ENCODE data around the gene EDC3. TPM values are rescaled to one million over a fixed set of nuclear protein-coding genes. Genes with fewer than 3 reads are reported as not detected.

EDC3 gene
- total and polyA plus RNA-seq, 2 experiments from 2014 or later: 13.8 to 26.5 TPM

DNA sequence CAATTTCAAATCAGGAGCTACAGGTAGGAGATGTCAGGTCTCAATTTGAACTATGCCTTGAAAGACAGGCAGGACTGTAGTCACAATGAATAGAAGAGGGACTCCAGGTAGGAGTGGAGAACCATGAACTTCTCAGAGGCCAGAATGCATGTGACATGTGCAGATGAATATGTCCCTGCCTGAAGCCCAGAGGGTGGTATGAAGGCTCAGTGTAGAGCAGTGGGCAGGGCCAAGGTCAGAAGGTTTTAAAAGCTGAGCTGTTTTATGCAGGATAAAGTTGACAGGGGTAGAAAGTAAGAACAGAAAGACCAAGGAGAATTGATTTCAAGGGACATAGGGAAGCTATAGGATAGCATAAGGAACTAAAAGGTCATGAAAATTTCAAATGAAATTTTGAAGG is 49.3 kb downstream of the EDC3 start:
- no peak for ATAC-seq

More for the DNA sequence above, 49.3 kb downstream of the EDC3 start:
- peaks cover 28% of the 10 kb centered on the region for H3K4me1 Mint-ChIP-seq
- no peaks in the 10 kb centered on the region for H3K27me3 Mint-ChIP-seq (ENCODE audit: insufficient read depth, low read depth, poor library complexity)
- Histone ChIP-seq H3K27ac (ENCODE audit: low read depth) (no peak overlapping the region), H3K4me2 (no peak overlapping the region), H2AFZ (no peak overlapping the region), H3F3A (replicated peaks; ENCODE audit: low read depth) (no peaks in the 10 kb centered on the region; the same call in 1 of the 2 replicates), H3K27me3 (ENCODE audit: insufficient read depth) (no peaks in the 10 kb centered on the region), H3K4me1 (ENCODE audit: insufficient read depth) (peaks cover 16% of the 10 kb centered on the region), H3K4me3 (no peak overlapping the region), H3K36me3 (ENCODE audit: insufficient read depth) (no peaks in the 10 kb centered on the region), H4K20me1 (replicated peaks; ENCODE audit: insufficient read depth) (peaks cover 25% of the 10 kb centered on the region; the same call in 1 of the 2 replicates), H3K9me2 (ENCODE audit: insufficient read depth) (no peaks in the 10 kb centered on the region), H3K79me2 (replicated peaks; ENCODE audit: insufficient read depth) (peaks cover 33% of the 10 kb centered on the region)
- no peak for TF ChIP-seq ZNF114 (CRISPR knock-in tag; IDR thresholded peaks at IDR 0.05)
- no peak for TF ChIP-seq NANOG (IDR thresholded peaks at IDR 0.05; ENCODE audit: borderline replicate concordance)
- TF ChIP-seq, protein P1, sequence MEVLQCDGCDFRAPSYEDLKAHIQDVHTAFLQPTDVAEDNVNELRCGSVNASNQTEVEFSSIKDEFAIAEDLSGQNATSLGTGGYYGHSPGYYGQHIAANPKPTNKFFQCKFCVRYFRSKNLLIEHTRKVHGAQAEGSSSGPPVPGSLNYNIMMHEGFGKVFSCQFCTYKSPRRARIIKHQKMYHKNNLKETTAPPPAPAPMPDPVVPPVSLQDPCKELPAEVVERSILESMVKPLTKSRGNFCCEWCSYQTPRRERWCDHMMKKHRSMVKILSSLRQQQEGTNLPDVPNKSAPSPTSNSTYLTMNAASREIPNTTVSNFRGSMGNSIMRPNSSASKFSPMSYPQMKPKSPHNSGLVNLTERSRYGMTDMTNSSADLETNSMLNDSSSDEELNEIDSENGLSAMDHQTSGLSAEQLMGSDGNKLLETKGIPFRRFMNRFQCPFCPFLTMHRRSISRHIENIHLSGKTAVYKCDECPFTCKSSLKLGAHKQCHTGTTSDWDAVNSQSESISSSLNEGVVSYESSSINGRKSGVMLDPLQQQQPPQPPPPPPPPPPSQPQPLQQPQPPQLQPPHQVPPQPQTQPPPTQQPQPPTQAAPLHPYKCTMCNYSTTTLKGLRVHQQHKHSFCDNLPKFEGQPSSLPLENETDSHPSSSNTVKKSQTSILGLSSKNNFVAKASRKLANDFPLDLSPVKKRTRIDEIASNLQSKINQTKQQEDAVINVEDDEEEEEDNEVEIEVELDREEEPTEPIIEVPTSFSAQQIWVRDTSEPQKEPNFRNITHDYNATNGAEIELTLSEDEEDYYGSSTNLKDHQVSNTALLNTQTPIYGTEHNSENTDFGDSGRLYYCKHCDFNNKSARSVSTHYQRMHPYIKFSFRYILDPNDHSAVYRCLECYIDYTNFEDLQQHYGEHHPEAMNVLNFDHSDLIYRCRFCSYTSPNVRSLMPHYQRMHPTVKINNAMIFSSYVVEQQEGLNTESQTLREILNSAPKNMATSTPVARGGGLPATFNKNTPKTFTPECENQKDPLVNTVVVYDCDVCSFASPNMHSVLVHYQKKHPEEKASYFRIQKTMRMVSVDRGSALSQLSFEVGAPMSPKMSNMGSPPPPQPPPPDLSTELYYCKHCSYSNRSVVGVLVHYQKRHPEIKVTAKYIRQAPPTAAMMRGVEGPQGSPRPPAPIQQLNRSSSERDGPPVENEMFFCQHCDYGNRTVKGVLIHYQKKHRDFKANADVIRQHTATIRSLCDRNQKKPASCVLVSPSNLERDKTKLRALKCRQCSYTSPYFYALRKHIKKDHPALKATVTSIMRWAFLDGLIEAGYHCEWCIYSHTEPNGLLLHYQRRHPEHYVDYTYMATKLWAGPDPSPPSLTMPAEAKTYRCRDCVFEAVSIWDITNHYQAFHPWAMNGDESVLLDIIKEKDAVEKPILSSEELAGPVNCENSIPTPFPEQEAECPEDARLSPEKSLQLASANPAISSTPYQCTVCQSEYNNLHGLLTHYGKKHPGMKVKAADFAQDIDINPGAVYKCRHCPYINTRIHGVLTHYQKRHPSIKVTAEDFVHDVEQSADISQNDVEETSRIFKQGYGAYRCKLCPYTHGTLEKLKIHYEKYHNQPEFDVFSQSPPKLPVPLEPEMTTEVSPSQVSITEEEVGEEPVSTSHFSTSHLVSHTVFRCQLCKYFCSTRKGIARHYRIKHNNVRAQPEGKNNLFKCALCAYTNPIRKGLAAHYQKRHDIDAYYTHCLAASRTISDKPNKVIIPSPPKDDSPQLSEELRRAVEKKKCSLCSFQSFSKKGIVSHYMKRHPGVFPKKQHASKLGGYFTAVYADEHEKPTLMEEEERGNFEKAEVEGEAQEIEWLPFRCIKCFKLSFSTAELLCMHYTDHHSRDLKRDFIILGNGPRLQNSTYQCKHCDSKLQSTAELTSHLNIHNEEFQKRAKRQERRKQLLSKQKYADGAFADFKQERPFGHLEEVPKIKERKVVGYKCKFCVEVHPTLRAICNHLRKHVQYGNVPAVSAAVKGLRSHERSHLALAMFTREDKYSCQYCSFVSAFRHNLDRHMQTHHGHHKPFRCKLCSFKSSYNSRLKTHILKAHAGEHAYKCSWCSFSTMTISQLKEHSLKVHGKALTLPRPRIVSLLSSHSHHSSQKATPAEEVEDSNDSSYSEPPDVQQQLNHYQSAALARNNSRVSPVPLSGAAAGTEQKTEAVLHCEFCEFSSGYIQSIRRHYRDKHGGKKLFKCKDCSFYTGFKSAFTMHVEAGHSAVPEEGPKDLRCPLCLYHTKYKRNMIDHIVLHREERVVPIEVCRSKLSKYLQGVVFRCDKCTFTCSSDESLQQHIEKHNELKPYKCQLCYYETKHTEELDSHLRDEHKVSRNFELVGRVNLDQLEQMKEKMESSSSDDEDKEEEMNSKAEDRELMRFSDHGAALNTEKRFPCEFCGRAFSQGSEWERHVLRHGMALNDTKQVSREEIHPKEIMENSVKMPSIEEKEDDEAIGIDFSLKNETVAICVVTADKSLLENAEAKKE (CRISPR knock-in tag; IDR thresholded peaks at IDR 0.05): no peak
- TF ChIP-seq, protein P2, sequence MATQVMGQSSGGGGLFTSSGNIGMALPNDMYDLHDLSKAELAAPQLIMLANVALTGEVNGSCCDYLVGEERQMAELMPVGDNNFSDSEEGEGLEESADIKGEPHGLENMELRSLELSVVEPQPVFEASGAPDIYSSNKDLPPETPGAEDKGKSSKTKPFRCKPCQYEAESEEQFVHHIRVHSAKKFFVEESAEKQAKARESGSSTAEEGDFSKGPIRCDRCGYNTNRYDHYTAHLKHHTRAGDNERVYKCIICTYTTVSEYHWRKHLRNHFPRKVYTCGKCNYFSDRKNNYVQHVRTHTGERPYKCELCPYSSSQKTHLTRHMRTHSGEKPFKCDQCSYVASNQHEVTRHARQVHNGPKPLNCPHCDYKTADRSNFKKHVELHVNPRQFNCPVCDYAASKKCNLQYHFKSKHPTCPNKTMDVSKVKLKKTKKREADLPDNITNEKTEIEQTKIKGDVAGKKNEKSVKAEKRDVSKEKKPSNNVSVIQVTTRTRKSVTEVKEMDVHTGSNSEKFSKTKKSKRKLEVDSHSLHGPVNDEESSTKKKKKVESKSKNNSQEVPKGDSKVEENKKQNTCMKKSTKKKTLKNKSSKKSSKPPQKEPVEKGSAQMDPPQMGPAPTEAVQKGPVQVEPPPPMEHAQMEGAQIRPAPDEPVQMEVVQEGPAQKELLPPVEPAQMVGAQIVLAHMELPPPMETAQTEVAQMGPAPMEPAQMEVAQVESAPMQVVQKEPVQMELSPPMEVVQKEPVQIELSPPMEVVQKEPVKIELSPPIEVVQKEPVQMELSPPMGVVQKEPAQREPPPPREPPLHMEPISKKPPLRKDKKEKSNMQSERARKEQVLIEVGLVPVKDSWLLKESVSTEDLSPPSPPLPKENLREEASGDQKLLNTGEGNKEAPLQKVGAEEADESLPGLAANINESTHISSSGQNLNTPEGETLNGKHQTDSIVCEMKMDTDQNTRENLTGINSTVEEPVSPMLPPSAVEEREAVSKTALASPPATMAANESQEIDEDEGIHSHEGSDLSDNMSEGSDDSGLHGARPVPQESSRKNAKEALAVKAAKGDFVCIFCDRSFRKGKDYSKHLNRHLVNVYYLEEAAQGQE (IDR thresholded peaks at IDR 0.05; ENCODE audit: unreplicated experiment): no peak
- no peak for TF ChIP-seq ZNF331 (CRISPR knock-in tag; IDR thresholded peaks at IDR 0.05; ENCODE audit: low read depth)
- no peak for TF ChIP-seq EZH2phosphoT487 (IDR thresholded peaks at IDR 0.05; ENCODE audit: unreplicated experiment)
- no peak for TF ChIP-seq POLR2AphosphoS5 (IDR thresholded peaks at IDR 0.05; ENCODE audit: low read depth)
- no peak for TF ChIP-seq STAT1 (IDR thresholded peaks at IDR 0.05; ENCODE audit: unreplicated experiment)
- no peak for TF ChIP-seq CREB1 (CRISPR knock-in tag; IDR thresholded peaks at IDR 0.05; ENCODE audit: low read depth)
- TF ChIP-seq, protein P3, sequence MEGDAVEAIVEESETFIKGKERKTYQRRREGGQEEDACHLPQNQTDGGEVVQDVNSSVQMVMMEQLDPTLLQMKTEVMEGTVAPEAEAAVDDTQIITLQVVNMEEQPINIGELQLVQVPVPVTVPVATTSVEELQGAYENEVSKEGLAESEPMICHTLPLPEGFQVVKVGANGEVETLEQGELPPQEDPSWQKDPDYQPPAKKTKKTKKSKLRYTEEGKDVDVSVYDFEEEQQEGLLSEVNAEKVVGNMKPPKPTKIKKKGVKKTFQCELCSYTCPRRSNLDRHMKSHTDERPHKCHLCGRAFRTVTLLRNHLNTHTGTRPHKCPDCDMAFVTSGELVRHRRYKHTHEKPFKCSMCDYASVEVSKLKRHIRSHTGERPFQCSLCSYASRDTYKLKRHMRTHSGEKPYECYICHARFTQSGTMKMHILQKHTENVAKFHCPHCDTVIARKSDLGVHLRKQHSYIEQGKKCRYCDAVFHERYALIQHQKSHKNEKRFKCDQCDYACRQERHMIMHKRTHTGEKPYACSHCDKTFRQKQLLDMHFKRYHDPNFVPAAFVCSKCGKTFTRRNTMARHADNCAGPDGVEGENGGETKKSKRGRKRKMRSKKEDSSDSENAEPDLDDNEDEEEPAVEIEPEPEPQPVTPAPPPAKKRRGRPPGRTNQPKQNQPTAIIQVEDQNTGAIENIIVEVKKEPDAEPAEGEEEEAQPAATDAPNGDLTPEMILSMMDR (conservative IDR thresholded peaks at IDR 0.05; ENCODE audit: low read depth in 2 of 2): no peak
- TF ChIP-seq JUNB (IDR thresholded peaks at IDR 0.05; ENCODE audit: unreplicated experiment): no peak
- TF ChIP-seq, protein P4, sequence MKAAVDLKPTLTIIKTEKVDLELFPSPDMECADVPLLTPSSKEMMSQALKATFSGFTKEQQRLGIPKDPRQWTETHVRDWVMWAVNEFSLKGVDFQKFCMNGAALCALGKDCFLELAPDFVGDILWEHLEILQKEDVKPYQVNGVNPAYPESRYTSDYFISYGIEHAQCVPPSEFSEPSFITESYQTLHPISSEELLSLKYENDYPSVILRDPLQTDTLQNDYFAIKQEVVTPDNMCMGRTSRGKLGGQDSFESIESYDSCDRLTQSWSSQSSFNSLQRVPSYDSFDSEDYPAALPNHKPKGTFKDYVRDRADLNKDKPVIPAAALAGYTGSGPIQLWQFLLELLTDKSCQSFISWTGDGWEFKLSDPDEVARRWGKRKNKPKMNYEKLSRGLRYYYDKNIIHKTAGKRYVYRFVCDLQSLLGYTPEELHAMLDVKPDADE (IDR thresholded peaks at IDR 0.05): no peak
- TF ChIP-seq EZH2 (IDR thresholded peaks at IDR 0.05; ENCODE audit: low read depth, unreplicated experiment): no peak
- no peak for DNase-seq (ENCODE audit: low spot score)
- no peak overlapping the region for H3K27ac Mint-ChIP-seq
- peaks cover 4% of the 10 kb centered on the region; the same call in 2 of the 3 replicates for H3K36me3 Mint-ChIP-seq (ENCODE audit: low read depth)
- no peaks in the 10 kb centered on the region for H3K9me3 Mint-ChIP-seq
- H3K4me3 Mint-ChIP-seq: no peak overlapping the region

Measured in GM23338 (cell line).